AG09319 (cell line): ENCODE measurements around the gene MIF.
"Not testable (repeated sequence)": the region's sequence is repeated elsewhere in the genome, so short reads cannot be mapped to it uniquely, and the experiment has no call there.

Source experiments
- DNase-seq: peaks from one replicate; pipeline ENCODE4 v3.0.0-alpha.2; 2010; ENCODE audit warnings: low read depth; ENCODE audit errors: extremely low read depth
- TF ChIP-seq, protein P1 (sequence below): IDR thresholded peaks from 2 replicates; pipeline ENCODE4 v1.5.1; 2011; ENCODE audit warnings: low read depth, mild to moderate bottlenecking, inconsistent platforms, low read length, moderate library complexity

The MIF gene

GRCh38 chr22:23939017-23939357 lies 44.8 kb downstream of the MIF start:
- TF ChIP-seq, protein P1, sequence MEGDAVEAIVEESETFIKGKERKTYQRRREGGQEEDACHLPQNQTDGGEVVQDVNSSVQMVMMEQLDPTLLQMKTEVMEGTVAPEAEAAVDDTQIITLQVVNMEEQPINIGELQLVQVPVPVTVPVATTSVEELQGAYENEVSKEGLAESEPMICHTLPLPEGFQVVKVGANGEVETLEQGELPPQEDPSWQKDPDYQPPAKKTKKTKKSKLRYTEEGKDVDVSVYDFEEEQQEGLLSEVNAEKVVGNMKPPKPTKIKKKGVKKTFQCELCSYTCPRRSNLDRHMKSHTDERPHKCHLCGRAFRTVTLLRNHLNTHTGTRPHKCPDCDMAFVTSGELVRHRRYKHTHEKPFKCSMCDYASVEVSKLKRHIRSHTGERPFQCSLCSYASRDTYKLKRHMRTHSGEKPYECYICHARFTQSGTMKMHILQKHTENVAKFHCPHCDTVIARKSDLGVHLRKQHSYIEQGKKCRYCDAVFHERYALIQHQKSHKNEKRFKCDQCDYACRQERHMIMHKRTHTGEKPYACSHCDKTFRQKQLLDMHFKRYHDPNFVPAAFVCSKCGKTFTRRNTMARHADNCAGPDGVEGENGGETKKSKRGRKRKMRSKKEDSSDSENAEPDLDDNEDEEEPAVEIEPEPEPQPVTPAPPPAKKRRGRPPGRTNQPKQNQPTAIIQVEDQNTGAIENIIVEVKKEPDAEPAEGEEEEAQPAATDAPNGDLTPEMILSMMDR = no peak
- no peak for DNase-seq

DNA sequence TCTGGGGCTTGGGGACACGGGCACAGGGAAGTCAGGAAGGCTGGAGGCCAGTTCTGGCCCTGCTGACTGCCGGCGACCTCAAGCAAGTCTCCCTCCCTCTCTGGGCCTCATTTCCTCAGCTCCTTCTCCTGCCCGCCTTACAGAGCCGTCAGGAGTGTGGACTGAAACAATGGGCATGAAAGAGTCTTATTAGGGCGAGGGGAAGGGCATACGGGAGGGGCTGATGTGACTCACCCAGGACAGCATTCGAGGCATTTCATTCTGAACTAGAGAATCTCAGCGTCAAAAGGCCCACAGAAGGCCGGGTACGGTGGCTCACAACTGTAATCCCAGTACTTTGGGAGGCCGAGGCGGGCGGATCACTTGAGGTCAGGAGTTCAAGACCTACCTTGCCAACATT lies 46.0 kb downstream of the MIF start:
- not testable (repeated sequence) for DNase-seq
